OCI-LY3 (cell line): ENCODE measurements around the gene SPTSSB.

Experiments
- CTCF ChIP-seq: fragments of 200-600, 300-600 bp; sonication (generic); IDR thresholded peaks from 2 replicates; pipeline ENCODE4 v1.5.1; 2014; ENCODE audit warnings: antibody characterized with exemption, low read length, low read depth
- EZH2phosphoT487 ChIP-seq: fragments of 200-600 bp; shearing (Covaris generic); IDR thresholded peaks from 2 replicates; pipeline ENCODE4 v1.6.1; 2018; ENCODE audit warnings: antibody characterized with exemption, mixed run types, low read depth

DNA sequence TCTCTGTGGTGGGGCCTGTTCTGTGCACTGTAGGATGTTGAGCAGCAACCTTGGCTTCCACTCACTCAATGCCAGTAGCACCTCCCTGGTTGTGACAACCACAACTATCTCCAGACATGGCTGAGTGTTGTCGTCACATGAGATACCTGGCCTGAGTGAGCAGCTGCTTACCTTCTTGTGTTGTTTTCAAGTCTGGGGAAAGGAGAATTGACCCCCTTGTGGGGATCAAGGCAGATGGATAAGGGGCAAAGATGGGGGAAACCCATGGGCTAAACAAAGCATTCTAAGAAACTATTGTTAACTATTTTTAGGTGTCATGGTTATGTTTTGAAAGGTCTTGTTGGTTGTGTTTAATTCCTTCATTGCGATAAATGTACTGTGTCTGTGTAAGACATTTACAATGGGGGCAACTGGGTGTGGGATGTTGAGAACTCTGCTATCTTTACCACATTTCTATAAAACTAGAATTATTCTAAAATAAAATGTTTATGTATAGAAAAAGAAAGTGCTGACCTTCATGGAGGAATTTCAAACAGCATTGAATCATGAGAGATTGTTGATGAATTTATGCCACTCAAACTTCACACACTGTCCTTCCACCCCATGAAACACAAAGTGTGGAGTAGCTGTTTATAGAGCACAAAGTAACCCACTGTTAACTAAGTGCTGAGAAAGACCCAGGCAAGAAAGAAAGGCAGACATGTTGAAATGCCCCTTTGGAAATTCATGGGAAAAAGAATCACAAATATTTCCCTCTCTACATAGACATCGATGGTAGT is 48.4 kb upstream of the SPTSSB start:
- no peak for TF ChIP-seq CTCF
- TF ChIP-seq EZH2phosphoT487: no peak
